ENCODE results near the gene LYPD3.
A peak's percentile ranks its signal among the peaks of the same experiment; 100 is the strongest.

Gene LYPD3

GRCh38 chr19:43467276-43467675 lies 1.9 kb upstream of the LYPD3 start:
- ChIA-PET CTCF (no interaction called here), POLR2A (ENCODE audit: low non-redundant PET) (no interaction called here)
- no peak for TF ChIP-seq CTCF (conservative IDR thresholded peaks at IDR 0.05; ENCODE audit: low read depth)
- H3K27ac ChIP-seq: peak overlapping the region; percentile 79
- DNase-seq (ENCODE audit: low spot score): no peak

- ChIA-PET POLR2A (ENCODE audit: low non-redundant PET) (no interaction called here), CTCF (no interaction called here)
- H3K27ac ChIP-seq: no peak overlapping the region
- no peak for TF ChIP-seq CTCF (conservative IDR thresholded peaks at IDR 0.05; ENCODE audit: low read depth)
- no peak for DNase-seq (ENCODE audit: low spot score)
Observed at GRCh38 chr19:43466793-43467192, 1.4 kb upstream of the LYPD3 start.

GRCh38 chr19:43464134-43464775 lies 1.2 kb downstream of the LYPD3 start:
- H3K27ac ChIP-seq: peak overlapping the region; percentile 89
- TF ChIP-seq CTCF (conservative IDR thresholded peaks at IDR 0.05; ENCODE audit: low read depth): no peak
- ChIA-PET POLR2A (ENCODE audit: low non-redundant PET) (interaction anchor here (0.6 kb wide), 1 partner anchor 27 kb away, joined by 3 read pairs; no protein-coding TSS in a partner anchor), CTCF (interaction anchor here (1.3 kb wide), 1 partner anchor 17 kb away, joined by 6 read pairs; no protein-coding TSS in a partner anchor)
- no peak for DNase-seq (ENCODE audit: low spot score)

GRCh38 chr19:43463381-43464133 lies 1.9 kb downstream of the LYPD3 start:
- DNase-seq (ENCODE audit: low spot score): peak; percentile 98
- ChIA-PET CTCF (interaction anchor here (1.3 kb wide), 1 partner anchor 17 kb away, joined by 6 read pairs; no protein-coding TSS in a partner anchor), POLR2A (ENCODE audit: low non-redundant PET) (interaction anchor here (0.5 to 0.6 kb wide), 3 partner anchors 9 to 170 kb away, joined by 3 to 9 read pairs (median 6); no protein-coding TSS in a partner anchor)
- TF ChIP-seq CTCF (conservative IDR thresholded peaks at IDR 0.05; ENCODE audit: low read depth): no peak
- H3K27ac ChIP-seq: peak overlapping the region; percentile 89

- no peak for TF ChIP-seq CTCF (conservative IDR thresholded peaks at IDR 0.05; ENCODE audit: low read depth)
- H3K27ac ChIP-seq: peak overlapping the region; percentile 89
- DNase-seq (ENCODE audit: low spot score): no peak
- ChIA-PET POLR2A (ENCODE audit: low non-redundant PET) (interaction anchor here (0.5 to 0.6 kb wide), 2 partner anchors 9 to 171 kb away, joined by 6 to 9 read pairs; no protein-coding TSS in a partner anchor), CTCF (interaction anchor here (1.3 kb wide), 1 partner anchor 16 kb away, joined by 6 read pairs; no protein-coding TSS in a partner anchor)
Observed at GRCh38 chr19:43462785-43463380, 2.5 kb downstream of the LYPD3 start.

- CTCF ChIA-PET: no interaction called here
- H3K27ac ChIP-seq: no peak overlapping the region
- POLR2A ChIA-PET (ENCODE audit: low non-redundant PET): no interaction called here
- no peak for DNase-seq (ENCODE audit: low spot score)
- no peak for TF ChIP-seq CTCF (conservative IDR thresholded peaks at IDR 0.05; ENCODE audit: low read depth)
Observed at GRCh38 chr19:43462383-43462782, 3.0 kb downstream of the LYPD3 start.

Measured in RWPE1 (cell line).